Upper lobe of right lung (tissue), 1 donor: Measurements from ENCODE around the gene SLC25A45. TPM values are rescaled to one million over a fixed set of nuclear protein-coding genes. Genes with fewer than 3 reads are reported as not detected.

Experiments used
- ATAC-seq: fragments of 200-7000 bp; cut with Tn5 transposase; one replicate; pipeline ENCODE4 v1.9.1; 2020; ENCODE audit warnings: mild to moderate bottlenecking, moderate library complexity
- DNase-seq: peaks from one replicate; pipeline ENCODE4 v3.0.0-alpha.2; 2020
- H3K27ac ChIP-seq: fragments of 200-600 bp; one replicate; pipeline ENCODE4 v1.8.0; 2022
- H3K27me3 ChIP-seq: fragments of 200-600 bp; one replicate; pipeline ENCODE4 v1.8.0; 2022; ENCODE audit warnings: mild to moderate bottlenecking
- H3K36me3 ChIP-seq: fragments of 200-600 bp; one replicate; pipeline ENCODE4 v1.8.0; 2022
- H3K4me1 ChIP-seq: fragments of 200-600 bp; one replicate; pipeline ENCODE4 v1.8.0; 2022
- H3K4me3 ChIP-seq: fragments of 200-600 bp; one replicate; pipeline ENCODE4 v1.8.0; 2022; ENCODE audit warnings: mild to moderate bottlenecking
- H3K9me3 ChIP-seq: fragments of 200-600 bp; one replicate; pipeline ENCODE4 v1.8.0; 2022
- CTCF ChIP-seq: fragments of 200-600 bp; IDR thresholded peaks from one replicate; pipeline ENCODE4 v1.8.0; 2022; ENCODE audit warnings: antibody characterized with exemption
- intact Hi-C: fragments of 100-400 bp; cut with DNase I; formaldehyde crosslinking; loops from one replicate; pipeline ENCODE4 v1.11.0; 2022
- total RNA-seq: library from RNA; stranded (reverse); fragmentation: NEBNext Ultra II Directional; extraction: Animal tissue kit (Norgen Biotek cat#: 25700); gene quantifications from one replicate; pipeline ENCODE4 v1.2.1, GENCODE V29; 2021
- donor health status: DM: no; HTN: yes; CAD: no; lungs with severe emphysema.

Gene SLC25A45
- total RNA-seq, 1 donor from 2014 or later: 11.5 TPM

GRCh38 chr11:65401803-65402248, 19.4 kb upstream of the SLC25A45 start:
- Histone ChIP-seq H3K4me3 (no peak overlapping the region), H3K27me3 (no peaks in the 10 kb centered on the region), H3K9me3 (no peaks in the 10 kb centered on the region), H3K4me1 (peaks cover 9% of the 10 kb centered on the region), H3K27ac (no peak overlapping the region), H3K36me3 (peaks cover 79% of the 10 kb centered on the region)
- no peak for ATAC-seq
- TF ChIP-seq CTCF: no peak
- no peak for DNase-seq
- intact Hi-C loops: no loop called here

DNA sequence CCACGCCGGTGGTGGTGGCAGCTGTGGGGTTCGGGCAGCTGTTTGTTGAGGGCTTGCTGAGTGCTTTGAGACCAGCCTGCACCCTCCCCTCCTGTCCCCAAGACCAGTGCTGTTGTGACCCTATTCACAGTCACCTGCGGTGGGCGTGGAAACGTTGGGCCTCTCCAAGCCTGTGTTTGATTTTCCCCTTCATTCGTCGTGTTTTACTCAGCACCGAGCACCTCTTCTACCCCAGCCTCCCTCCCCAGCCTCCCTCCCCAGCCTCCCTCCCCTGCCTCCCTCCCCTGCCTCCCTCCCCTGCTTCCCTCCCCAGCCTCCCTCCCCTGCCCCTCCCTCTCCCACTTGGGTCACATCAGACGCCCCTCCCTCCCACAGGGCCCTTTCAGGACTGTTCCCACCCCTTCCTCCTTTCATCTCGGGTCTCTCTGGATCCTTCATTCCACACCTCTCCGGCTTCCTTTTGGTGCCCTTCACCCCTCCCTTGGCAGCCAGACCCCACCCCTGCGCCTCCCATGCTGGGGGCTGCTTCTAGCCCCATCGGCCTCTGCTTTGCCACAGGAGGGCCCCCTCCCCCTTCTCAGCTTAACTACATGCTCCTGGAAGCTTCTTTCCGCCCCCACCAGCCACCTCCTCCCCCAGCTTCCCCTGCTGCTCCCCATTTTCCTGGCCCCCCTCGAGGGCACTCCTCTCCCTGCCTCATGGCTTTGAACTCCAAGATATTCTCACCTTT, 18.8 kb upstream of the SLC25A45 start:
- intact Hi-C loops: no loop called here
- Histone ChIP-seq H3K4me3 (no peak overlapping the region), H3K27ac (no peak overlapping the region), H3K36me3 (peaks cover 79% of the 10 kb centered on the region), H3K4me1 (peaks cover 9% of the 10 kb centered on the region), H3K27me3 (no peaks in the 10 kb centered on the region), H3K9me3 (no peaks in the 10 kb centered on the region)
- no peak for DNase-seq
- no peak for TF ChIP-seq CTCF
- no peak for ATAC-seq

- H3K27ac ChIP-seq: no peak overlapping the region
- DNase-seq: no peak
- H3K9me3 ChIP-seq: no peaks in the 10 kb centered on the region
- no peak for TF ChIP-seq CTCF
- no peak for ATAC-seq
- peaks cover 9% of the 10 kb centered on the region for H3K4me1 ChIP-seq
- H3K36me3 ChIP-seq: peaks cover 79% of the 10 kb centered on the region
- intact Hi-C loops: no loop called here
- H3K4me3 ChIP-seq: no peak overlapping the region
- no peaks in the 10 kb centered on the region for H3K27me3 ChIP-seq
Measured at GRCh38 chr11:65400307-65401072, 18.0 kb upstream of the SLC25A45 start.

DNA sequence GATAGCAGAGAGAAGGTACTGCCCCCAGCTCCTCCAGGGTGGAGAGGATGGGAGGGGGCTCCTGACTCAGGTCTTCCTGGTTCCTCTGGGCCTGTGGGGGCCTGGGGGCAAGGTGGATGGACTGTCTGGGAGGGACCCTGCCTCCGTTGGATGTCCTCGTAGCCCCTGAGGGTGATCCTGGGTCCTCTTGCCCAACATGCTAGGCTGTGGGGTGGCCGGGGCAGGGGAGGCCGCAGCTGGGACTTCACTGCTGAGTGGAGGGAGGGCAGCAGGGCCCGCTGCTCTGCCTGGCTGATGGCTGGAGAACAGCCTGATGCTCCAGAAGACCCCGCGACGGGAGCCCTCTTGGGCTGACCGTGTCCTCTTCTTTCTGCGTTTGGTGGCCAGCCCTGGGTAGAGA, 17.4 kb upstream of the SLC25A45 start:
- intact Hi-C loops: no loop called here
- no peak overlapping the region for H3K4me3 ChIP-seq
- no peaks in the 10 kb centered on the region for H3K9me3 ChIP-seq
- no peak for TF ChIP-seq CTCF
- H3K36me3 ChIP-seq: peaks cover 79% of the 10 kb centered on the region
- no peak overlapping the region for H3K27ac ChIP-seq
- peak; percentile 57 for DNase-seq
- ATAC-seq: no peak
- H3K4me1 ChIP-seq: peaks cover 9% of the 10 kb centered on the region
- no peaks in the 10 kb centered on the region for H3K27me3 ChIP-seq

DNA sequence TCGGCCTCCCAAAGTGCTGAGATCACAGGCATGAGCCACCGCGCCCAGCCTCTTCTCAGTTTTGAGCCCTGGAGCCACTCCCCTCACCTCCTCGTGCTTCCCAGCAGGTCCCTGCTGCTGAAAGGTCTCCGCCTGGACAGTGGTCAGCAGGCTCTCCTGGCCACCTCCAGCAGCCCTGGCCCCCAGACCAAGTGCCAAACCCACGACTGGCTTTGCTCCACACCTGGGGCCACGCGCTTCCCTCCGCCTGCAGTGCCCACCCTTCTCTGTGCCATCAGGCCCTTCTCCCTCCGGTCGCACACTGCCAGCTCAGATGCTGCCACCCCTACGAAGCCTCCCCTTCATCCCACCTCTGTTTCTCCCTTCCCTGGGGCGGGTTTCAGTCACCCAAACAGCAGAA, 16.8 kb upstream of the SLC25A45 start:
- no peak for ATAC-seq
- intact Hi-C loops: no loop called here

More for the DNA sequence above, 16.8 kb upstream of the SLC25A45 start:
- Histone ChIP-seq H3K4me1 (peaks cover 9% of the 10 kb centered on the region), H3K9me3 (no peaks in the 10 kb centered on the region), H3K36me3 (peaks cover 81% of the 10 kb centered on the region), H3K27ac (no peak overlapping the region), H3K4me3 (no peak overlapping the region), H3K27me3 (no peaks in the 10 kb centered on the region)
- TF ChIP-seq CTCF: no peak
- DNase-seq: no peak
